CD4-positive, alpha-beta T cell treated with Interferon alpha-2 for 1 hour (primary cell): ENCODE data around the gene C2CD4B.

Experiments
- DNase-seq, 2 donors: peaks; one replicate each; pipeline ENCODE4 v3.0.0-alpha.2; 2020 to 2022

The C2CD4B gene

DNA sequence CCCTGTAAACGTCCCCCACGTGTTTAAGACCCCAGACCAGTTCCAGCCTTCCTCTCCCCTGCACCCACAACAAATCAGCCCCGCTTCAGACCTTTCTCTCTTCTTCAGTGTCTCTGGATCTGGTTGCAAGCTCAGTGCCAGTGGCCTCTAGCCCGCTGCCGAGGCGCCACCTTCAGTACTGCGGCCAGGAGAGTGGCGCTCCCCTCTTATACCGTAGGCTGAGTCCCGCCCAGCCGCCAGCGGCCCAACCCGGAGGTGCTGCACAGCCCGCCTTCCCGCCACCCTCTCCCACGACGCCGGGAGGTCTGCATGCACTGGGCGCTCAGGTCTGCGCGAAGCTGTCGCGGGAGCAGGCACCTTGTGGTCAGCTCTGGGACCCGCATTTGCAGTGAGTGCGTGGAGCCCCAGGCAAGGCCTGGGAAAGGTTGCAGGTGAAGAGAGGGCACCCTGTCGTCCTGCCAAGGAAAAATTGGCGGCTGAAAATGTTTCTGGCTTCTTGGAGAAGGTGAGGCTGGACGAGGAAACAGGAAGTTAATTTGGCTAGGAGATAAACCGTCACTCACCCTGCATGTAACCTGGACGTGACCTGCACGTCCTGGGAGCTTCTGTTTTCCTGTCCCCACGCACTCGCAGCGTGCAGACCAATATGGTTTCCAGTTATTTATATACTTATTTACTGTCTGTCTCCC, at the start of gene C2CD4B:
Gene C2CD4B, minus strand, starts transcription at position 182 of the 689 bp plus-strand sequence. CDS start 301 bp downstream, outside the sequence.
- DNase-seq: peak in 1 of 2 donors; percentile 14

GRCh38 chr15:62212741-62213140, 47.7 kb upstream of the C2CD4B start:
- peak in 1 of 2 donors; percentile 25 for DNase-seq

- DNase-seq: no peak
These were observed 46.3 kb upstream of the C2CD4B start for GRCh38 chr15:62211348-62211747.

DNA sequence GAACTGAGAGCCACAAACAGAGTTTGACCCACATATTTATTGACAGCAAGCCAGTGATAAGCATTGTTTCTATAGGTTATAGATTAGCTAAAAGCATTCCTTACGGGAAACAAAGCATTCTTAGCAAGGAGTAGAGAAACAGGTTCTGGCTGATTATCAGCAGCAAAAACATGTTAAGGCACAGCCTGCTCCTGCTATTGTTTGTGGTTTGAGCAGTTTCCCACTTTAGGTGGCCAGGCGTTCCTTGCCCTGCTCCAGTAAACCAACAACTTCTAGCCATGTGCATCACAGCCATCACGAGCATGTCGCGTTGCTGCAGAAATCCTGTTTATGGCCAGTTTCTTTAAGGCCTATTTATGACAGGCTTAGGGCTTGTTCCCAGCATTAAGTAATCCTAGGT, 44.7 kb upstream of the C2CD4B start:
- no peak for DNase-seq

GRCh38 chr15:62209322-62209721, 44.2 kb upstream of the C2CD4B start:
- DNase-seq: no peak

DNA sequence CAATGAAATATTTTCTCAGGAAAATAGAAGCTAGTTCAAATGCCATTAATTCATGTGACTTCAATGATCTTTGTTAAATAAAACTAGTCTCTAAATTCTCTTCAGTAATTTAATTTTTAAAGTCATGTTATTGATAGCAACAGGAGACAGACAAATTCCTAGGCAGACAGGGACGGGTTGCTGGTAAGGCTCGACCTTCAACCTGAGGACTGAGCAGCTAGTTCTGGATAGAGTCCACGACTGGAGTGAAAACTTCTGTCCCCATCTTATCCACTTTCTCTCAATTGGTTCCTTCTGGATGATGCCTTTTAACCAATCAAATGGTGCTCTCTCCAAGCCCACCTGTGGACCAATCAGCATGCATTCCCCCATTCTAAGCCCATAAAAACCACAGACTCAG, 43.8 kb upstream of the C2CD4B start:
- DNase-seq: no peak

DNA sequence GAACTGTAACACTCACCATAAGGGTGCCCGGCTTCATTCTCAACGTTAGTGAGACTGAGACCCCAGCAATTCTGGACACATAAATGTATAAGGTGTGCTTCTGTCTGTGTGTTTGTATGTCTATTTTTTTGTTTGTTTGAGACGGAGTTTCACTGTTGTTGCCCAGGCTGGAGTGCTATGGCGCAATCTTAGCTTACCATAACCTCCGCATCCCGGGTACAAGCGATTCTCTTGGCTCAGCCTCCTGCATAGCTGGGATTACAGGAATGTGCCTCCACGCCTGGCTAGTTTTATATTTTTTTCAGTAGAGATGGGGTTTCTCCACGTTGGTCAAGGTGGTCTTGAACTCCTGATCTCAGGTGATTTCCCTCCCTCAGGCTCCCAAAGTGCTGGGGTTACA, 43.3 kb upstream of the C2CD4B start:
- DNase-seq: no peak

DNA sequence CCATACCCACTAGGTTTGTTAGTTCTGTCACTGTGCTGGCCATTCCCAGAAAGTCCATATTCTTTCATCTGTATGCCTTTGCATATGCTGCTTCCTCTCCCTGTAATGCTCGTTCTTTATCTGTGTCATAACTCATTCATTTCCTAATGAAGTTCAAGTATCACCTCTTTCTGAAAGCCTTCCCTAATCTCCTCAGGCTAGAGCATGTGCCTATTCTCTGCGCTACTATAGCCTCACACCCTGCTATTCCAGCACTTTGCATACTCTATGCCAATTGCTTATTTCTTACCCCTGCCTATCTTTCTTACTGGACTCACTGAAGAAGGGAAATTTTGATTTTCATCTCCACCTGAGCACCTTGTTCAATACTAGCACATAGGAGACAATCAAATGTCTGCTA, 25.6 kb upstream of the C2CD4B start:
- DNase-seq: no peak

GRCh38 chr15:62190274-62190673, 25.2 kb upstream of the C2CD4B start:
- no peak for DNase-seq

- no peak for DNase-seq
These were observed 23.7 kb upstream of the C2CD4B start for GRCh38 chr15:62188744-62189143.

GRCh38 chr15:62187910-62188309, 22.8 kb upstream of the C2CD4B start:
- no peak for DNase-seq

GRCh38 chr15:62187425-62187824, 22.3 kb upstream of the C2CD4B start:
- no peak for DNase-seq

GRCh38 chr15:62186578-62186977, 21.5 kb upstream of the C2CD4B start:
- no peak for DNase-seq

GRCh38 chr15:62183130-62183529, 18.0 kb upstream of the C2CD4B start:
- DNase-seq: no peak

DNA sequence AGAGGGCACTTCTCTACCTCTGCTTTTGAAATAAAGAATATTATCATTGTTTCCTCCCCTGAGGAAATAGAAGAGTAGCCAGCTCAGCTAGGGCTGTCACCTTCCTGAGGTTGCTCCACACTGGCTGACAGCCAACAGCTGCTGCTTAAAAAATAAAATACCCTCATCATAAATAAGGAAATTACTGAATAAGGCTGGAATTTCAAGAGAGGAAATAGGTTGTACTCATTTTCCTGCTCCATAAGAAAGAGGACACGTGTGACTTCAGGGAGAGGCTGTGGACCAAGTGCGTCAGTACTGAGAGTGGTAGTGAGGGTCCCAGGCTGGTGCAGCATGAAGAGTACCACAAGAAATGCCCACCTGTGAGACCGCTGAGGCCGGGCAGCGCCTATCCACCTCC, 8.1 kb upstream of the C2CD4B start:
- no peak for DNase-seq

GRCh38 chr15:62171882-62172281, 6.8 kb upstream of the C2CD4B start:
- DNase-seq: no peak

DNA sequence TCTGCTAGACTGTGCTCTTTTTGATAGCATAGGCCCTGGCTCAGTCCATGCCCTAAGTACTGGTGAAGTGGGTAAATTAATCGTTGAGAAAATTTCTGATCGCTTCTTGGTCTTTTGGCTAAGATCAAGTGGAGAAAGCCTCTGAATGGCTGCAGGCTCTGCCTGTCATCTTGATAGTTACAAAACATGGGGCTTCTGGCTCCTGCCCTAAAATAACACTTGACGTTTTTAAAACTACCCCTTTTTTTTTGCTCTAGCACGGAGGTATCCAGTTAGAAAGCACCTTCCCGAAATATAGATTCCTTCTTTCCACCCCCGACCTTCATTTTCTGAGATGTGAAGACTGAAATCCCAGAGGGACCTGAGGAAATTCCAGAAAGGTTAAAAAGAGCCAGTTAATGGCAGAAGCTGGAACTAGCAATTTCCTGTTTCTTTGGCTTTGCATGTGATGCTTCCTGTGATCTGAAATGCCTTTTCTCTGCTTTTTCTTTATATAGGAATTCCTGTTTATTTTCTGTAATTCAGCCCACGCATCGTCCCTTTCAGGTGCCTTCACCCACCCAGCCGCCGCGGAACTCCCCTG, 799 bp upstream of the C2CD4B start:
- no peak for DNase-seq

GRCh38 chr15:62164396-62165103, 535 bp downstream of the C2CD4B start:
- DNase-seq: no peak

DNA sequence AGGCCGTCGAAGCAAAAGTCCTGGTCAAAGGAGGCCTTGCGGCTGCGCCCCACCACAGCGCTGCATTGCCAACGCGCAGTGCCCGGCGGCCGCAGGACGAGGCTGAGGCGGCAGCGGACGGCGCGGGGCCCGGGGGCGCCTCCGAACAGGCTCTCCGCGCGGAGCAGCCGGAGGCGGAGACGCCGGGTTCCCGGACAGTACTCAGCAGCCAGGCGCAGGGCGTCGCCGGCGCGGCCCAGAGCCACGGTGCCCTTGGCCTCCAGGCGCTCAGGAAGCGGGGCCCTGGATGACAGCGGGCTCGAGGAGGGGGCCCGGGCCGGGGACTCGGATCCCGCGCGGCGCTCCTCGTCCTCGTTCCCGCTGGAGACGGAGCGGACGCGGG, 1.1 kb downstream of the C2CD4B start:
- no peak for DNase-seq

DNA sequence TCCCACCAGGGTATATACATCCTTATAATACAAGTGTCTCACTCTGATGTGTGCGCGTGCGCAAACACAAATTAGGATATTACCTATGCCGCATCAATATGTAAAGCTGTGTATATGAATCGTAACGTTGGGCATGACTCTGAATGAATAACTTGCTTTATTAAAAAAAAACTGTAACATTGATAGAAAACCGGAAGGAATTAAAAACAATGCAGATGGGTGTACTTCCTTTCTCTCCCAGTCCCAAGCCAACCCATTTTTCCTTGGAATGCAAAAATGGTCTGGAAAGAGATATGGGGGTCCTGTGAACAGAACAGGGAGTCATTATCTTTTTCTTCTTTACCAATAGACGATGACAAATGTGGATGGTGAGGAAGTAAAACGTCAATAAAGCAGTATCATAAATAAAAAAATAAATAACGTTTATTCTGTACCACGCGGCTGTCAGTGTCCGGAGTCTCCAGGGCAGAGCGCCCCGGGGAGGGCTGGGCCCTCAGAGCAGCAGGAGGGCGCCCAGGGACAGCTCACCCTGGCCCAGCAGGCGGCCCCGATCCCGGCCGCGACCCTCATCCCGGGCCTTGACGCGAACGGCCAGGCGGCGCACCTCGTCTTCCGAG, 1.6 kb downstream of the C2CD4B start:
- DNase-seq: no peak

DNA sequence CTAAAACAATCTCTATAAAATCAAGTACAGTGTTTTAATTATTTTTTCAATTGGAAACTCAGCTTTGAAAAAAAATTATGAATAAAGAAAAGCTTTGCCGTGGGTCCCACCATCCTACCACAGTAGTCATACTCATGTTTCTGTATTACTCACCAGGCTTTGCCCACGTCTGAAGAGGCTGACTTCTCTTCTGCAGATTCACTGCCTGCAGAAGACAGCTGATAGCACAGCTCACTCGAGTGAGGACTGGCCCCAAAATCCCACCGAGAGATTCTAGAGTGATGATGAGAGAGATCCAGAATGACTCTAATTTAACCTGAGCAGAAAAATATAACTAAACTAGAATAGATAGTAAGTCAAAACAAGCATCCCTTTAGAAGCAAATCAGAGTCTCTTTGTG, 11.9 kb downstream of the C2CD4B start:
- no peak for DNase-seq

DNA sequence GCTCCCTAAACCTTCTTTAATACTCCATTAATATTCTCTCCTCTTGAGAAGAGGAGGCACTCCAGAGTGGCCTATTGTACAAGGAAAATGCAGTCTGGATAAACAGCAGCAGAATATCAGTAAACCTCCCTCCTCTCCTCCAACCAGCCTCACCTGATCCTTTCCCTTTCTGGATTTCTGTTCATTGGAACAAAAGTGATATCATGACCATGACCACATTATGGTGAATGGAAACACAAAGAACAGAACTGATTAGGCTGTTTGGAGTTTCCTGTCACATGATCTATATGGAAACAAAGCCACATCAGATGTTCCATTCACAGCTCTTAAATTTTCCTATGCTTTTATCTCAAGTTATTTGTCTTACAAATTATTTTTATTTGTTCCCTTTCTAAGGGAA, 14.6 kb downstream of the C2CD4B start:
- DNase-seq: no peak

DNA sequence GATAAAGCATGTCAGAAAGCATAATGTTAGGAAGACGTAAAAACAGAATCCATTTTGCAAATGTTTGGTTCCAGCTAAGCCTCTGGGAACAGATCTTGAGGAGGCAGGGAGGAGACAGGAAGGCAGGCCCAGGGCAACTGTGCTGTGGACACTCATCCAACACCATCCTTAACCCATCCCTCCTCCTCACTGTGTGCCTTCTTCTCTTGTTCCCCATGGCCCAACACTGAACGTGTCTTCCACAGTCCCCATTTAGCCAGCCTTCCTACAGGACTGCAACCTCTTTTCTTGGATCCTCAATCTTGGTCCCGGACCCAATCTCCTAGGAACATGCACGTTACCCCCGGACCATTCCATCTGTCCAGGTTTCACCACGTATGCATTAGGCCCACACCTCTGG, 15.4 kb downstream of the C2CD4B start:
- DNase-seq: no peak

DNA sequence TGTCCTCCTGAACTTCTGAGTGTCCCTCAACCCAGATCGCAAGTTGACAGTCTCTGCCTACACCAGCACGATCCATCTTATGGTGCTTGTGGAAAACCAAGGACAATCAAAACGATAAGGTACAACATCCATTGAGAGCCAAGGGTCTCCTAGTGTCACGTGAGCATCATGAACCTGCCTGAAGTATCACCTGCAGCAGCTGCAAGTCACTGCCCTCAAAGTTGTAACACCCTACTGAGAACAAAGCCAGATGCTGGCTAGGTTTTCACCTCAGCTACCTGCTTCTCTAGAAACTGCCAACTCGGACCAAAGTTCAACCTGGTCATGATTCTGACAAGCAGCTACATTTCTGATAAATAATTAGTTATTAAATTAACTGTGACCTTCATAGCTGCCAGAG, 17.5 kb downstream of the C2CD4B start:
- DNase-seq: no peak
